ACC112 (cell line): Measurements from ENCODE around the gene SPTBN5.

Experiments
- H2AFZ ChIP-seq: fragments of 200-600 bp; sonication (generic); one replicate; pipeline ENCODE4 v1.6.0; 2017; ENCODE audit warnings: antibody characterized with exemption, low read length; ENCODE audit not compliant: unreplicated experiment
- H3K27ac ChIP-seq: fragments of 200-600 bp; sonication (generic); 2 replicates; pipeline ENCODE4 v1.5.1; 2014; ENCODE audit warnings: low read depth, mild to moderate bottlenecking, antibody characterized with exemption, low read length, moderate library complexity
- H3K27me3 ChIP-seq: fragments of 200-600 bp; sonication (generic); 2 replicates; pipeline ENCODE4 v1.6.1; 2014; ENCODE audit warnings: mild to moderate bottlenecking, antibody characterized with exemption, low read length, moderate library complexity, mixed read lengths; ENCODE audit not compliant: insufficient read depth
- H3K36me3 ChIP-seq: fragments of 200-600 bp; sonication (generic); 2 replicates; pipeline ENCODE4 v1.6.1; 2016; ENCODE audit warnings: mild to moderate bottlenecking, antibody characterized with exemption, low read length, moderate library complexity, mixed read lengths; ENCODE audit not compliant: insufficient read depth
- H3K4me1 ChIP-seq: fragments of 200-600 bp; sonication (generic); one replicate; pipeline ENCODE4 v1.6.1; 2016; ENCODE audit warnings: low read length, mixed read lengths; ENCODE audit not compliant: insufficient read depth, unreplicated experiment, control insufficient read depth
- H3K4me3 ChIP-seq: fragments of 200-600 bp; sonication (generic); 2 replicates; pipeline ENCODE4 v1.5.1; 2014; ENCODE audit warnings: mild to moderate bottlenecking, low read depth, low read length
- H3K79me2 ChIP-seq: fragments of 200-600 bp; sonication (generic); one replicate; pipeline ENCODE4 v1.6.0; 2016; ENCODE audit warnings: low read length; ENCODE audit not compliant: control insufficient read depth, unreplicated experiment, insufficient read depth

SPTBN5 gene

GRCh38 chr15:41804916-41805666, 88.8 kb downstream of the SPTBN5 start:
- no peaks in the 10 kb centered on the region for H3K27me3 ChIP-seq
- H2AFZ ChIP-seq, result no peak overlapping the region
- H3K4me1 ChIP-seq, result peaks cover 17% of the 10 kb centered on the region
- no peak overlapping the region for H3K27ac ChIP-seq
- H3K36me3 ChIP-seq, result 0 out of 2 replicates have a peak, but pooled peaks cover 3% of the 10 kb centered on the region
- H3K79me2 ChIP-seq, result no peaks in the 10 kb centered on the region
- no peak overlapping the region for H3K4me3 ChIP-seq

- Histone ChIP-seq H3K27ac (no peak overlapping the region), H3K79me2 (peaks cover 3% of the 10 kb centered on the region), H3K4me3 (no peak overlapping the region), H3K27me3 (no peaks in the 10 kb centered on the region), H3K36me3 (peaks cover 8% of the 10 kb centered on the region; the same call in 1 of the 2 replicates), H2AFZ (no peak overlapping the region), H3K4me1 (peaks cover 19% of the 10 kb centered on the region)
Measured at GRCh38 chr15:41804361-41804760, 89.5 kb downstream of the SPTBN5 start.

GRCh38 chr15:41801850-41802455, 91.9 kb downstream of the SPTBN5 start:
- peaks cover 30% of the 10 kb centered on the region for H3K4me1 ChIP-seq
- H3K36me3 ChIP-seq, result peaks cover 8% of the 10 kb centered on the region; the same call in 1 of the 2 replicates
- peak overlapping the region; percentile 31; the same call in 1 of the 2 replicates for H3K27ac ChIP-seq
- no peaks in the 10 kb centered on the region for H3K27me3 ChIP-seq
- H2AFZ ChIP-seq, result no peak overlapping the region
- no peak overlapping the region for H3K4me3 ChIP-seq
- H3K79me2 ChIP-seq, result peaks cover 11% of the 10 kb centered on the region

- Histone ChIP-seq H3K79me2 (peaks cover 13% of the 10 kb centered on the region), H3K27ac (no peak overlapping the region), H3K4me1 (peaks cover 38% of the 10 kb centered on the region), H2AFZ (no peak overlapping the region), H3K36me3 (peaks cover 8% of the 10 kb centered on the region; the same call in 1 of the 2 replicates), H3K27me3 (no peaks in the 10 kb centered on the region), H3K4me3 (no peak overlapping the region)
Measured at GRCh38 chr15:41801185-41801584, 92.7 kb downstream of the SPTBN5 start.

GRCh38 chr15:41799488-41799805, 94.4 kb downstream of the SPTBN5 start:
- Histone ChIP-seq H3K27me3 (no peaks in the 10 kb centered on the region), H3K36me3 (peaks cover 8% of the 10 kb centered on the region; the same call in 1 of the 2 replicates), H2AFZ (no peak overlapping the region), H3K4me1 (peaks cover 43% of the 10 kb centered on the region), H3K79me2 (peaks cover 15% of the 10 kb centered on the region), H3K27ac (no peak overlapping the region), H3K4me3 (no peak overlapping the region)

GRCh38 chr15:41798607-41799487, 95.0 kb downstream of the SPTBN5 start:
- Histone ChIP-seq H3K4me3 (no peak overlapping the region), H3K79me2 (peaks cover 15% of the 10 kb centered on the region), H2AFZ (no peak overlapping the region), H3K36me3 (peaks cover 8% of the 10 kb centered on the region; the same call in 1 of the 2 replicates), H3K4me1 (peaks cover 43% of the 10 kb centered on the region), H3K27me3 (no peaks in the 10 kb centered on the region), H3K27ac (no peak overlapping the region)
